Measurements from ENCODE around the gene LSM6.

GRCh38 chr4:146165221-146165620, 10.3 kb upstream of the LSM6 start:
- no peak for TF ChIP-seq CTCF (IDR thresholded peaks at IDR 0.05; ENCODE audit: insufficient read depth, low read length)
- TF ChIP-seq POLR2AphosphoS5 (IDR thresholded peaks at IDR 0.05; ENCODE audit: low read depth), result no peak

Measured in HL-60 (cell line).